Cardiac fibroblast (primary cell): ENCODE measurements around the gene WASHC4.

Experiments used
- DNase-seq, 2 donors: peaks; one replicate each; pipeline versions ENCODE4 v3.0.0 to v3.0.0-alpha.2; 2010; ENCODE audit warnings: low read depth in 2 of 2
- H3K4me3 ChIP-seq, 2 donors: replicated peaks in 1 of 2; 1 replicate in 1 of 2; 2 replicates in 1 of 2; pipeline ENCODE4 v1.5.1; 2011; ENCODE audit warnings: low read depth in 2 of 2, low read length in 2 of 2, mild to moderate bottlenecking in 2 of 2, moderate library complexity in 1 of 2
- CTCF ChIP-seq: IDR thresholded peaks from one replicate; pipeline ENCODE4 v1.5.1; 2011; ENCODE audit warnings: low read depth, mild to moderate bottlenecking, low read length, inconsistent platforms

Gene WASHC4

GRCh38 chr12:105104762-105105161 lies 2.8 kb upstream of the WASHC4 start:
- DNase-seq, result no peak
- no peak for TF ChIP-seq CTCF
- no peak overlapping the region for H3K4me3 ChIP-seq

GRCh38 chr12:105106621-105107020 lies 910 bp upstream of the WASHC4 start:
- TF ChIP-seq CTCF, result no peak
- H3K4me3 ChIP-seq, result no peak overlapping the region
- DNase-seq, result no peak

- peak; percentile 52 to 69 for DNase-seq
- no peak for TF ChIP-seq CTCF
- peak overlapping the region; percentile 91 to 94 for H3K4me3 ChIP-seq
These were observed 399 bp upstream of the WASHC4 start for GRCh38 chr12:105107171-105107493.

GRCh38 chr12:105109465-105110212 lies 2.1 kb downstream of the WASHC4 start:
- H3K4me3 ChIP-seq, result peak overlapping the region; percentile 30 to 91
- peak; percentile 24 to 65 for DNase-seq
- no peak for TF ChIP-seq CTCF

GRCh38 chr12:105110851-105111250 lies 3.3 kb downstream of the WASHC4 start:
- no peak overlapping the region for H3K4me3 ChIP-seq
- TF ChIP-seq CTCF, result no peak
- DNase-seq, result no peak

- DNase-seq, result no peak
- no peak overlapping the region for H3K4me3 ChIP-seq
- no peak for TF ChIP-seq CTCF
These were observed 5.6 kb downstream of the WASHC4 start for GRCh38 chr12:105113094-105113493.

- no peak for TF ChIP-seq CTCF
- H3K4me3 ChIP-seq, result no peak overlapping the region
- DNase-seq, result no peak
These were observed 9.4 kb downstream of the WASHC4 start for GRCh38 chr12:105116969-105117368.
